ENCODE results near the gene TRPC4AP.

The TRPC4AP gene

DNA sequence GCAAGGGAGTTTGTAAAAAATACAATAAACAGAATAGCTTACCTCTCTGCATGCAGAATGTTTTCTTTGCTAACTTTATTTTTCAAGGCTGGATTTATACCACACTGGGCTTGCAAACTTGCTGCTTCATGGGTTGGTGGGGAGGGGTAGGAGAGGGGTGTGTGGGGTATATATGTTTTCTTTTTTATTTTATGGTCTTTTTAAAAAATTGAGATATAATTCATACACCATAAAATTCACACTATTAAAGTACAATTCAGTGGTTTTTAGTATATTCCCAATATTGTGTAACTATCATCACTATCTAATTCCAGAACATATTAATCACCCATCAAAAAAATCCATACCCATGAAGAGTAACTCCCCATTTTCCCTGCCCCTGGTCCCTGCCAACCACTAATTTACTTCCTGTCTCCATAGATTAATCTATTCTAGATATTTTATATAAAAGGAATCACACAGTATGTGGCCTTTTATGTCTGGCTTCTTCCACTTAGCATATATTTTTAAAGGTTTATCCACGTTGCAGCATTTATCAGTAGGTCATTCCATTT is 14.3 kb upstream of the TRPC4AP start:
- WGBS (ENCODE audit: insufficient coverage), result no CpG with 5 or more reads among the region's 1 CpG
- ChIA-PET POLR2A (no interaction called here), CTCF (interaction anchor here (0.8 kb wide), 1 partner anchor 10 kb away, joined by 3 read pairs; no protein-coding TSS in a partner anchor)
- Histone ChIP-seq H3K27ac (ENCODE audit: insufficient read depth in 1 of 2, low read depth in 1 of 2, low read length in 2 of 2, poor library complexity in 1 of 2, severe bottlenecking in 2 of 2) (no peak overlapping the region), H3K4me1 (ENCODE audit: control extremely low read depth in 1 of 4, control insufficient read depth in 4 of 4, insufficient read depth in 4 of 4, low read length in 3 of 4) (no peaks in the 10 kb centered on the region), H3K4me3 (ENCODE audit: control insufficient read depth in 1 of 7, extremely low read depth in 1 of 7, insufficient read depth in 4 of 7, low read depth in 2 of 7, low read length in 6 of 7) (no peak overlapping the region), H3K27me3 (replicated peaks in 2 of 5; ENCODE audit: control insufficient read depth in 4 of 5, insufficient read depth in 5 of 5, low read length in 4 of 5) (no peaks in the 10 kb centered on the region), H3K36me3 (ENCODE audit: control insufficient read depth in 4 of 4, insufficient read depth in 4 of 4, low read length in 3 of 4) (peaks cover 0 to 5% (median 3%) of the 10 kb centered on the region in 4 experiments), H3K9me3 (ENCODE audit: control extremely low read depth in 1 of 5, control insufficient read depth in 4 of 5, insufficient read depth in 2 of 5, low read depth in 1 of 5, low read length in 4 of 5) (no peaks in the 10 kb centered on the region)
- DNase-seq, result no peak

DNA sequence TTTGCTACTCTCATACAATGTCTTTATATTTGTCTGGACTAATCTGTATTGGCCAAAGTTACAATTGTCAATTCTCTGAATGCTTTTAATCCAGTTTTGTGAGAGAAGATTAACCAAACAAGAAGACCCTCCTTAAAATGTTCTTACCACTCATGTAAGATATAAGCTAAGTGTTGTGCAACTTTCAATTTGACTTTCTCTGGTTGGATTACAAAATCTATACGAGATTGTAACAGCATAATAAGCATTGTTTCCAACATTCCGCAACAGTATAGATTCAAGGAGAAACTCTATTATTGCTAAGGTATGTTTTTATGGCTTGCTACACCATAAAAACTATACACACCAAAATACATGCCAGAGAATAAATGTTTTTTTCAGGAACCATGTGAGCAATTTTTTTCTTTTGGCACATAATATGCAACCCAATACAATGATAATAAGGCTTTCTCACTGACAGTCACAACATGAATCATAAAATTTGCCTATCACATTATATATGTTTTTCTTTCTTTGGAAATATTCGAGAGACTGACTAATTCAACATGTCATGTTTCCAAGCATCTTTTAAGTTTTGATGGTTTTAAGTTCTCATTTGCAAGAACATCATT is 12.2 kb upstream of the TRPC4AP start:
- ChIA-PET CTCF (interaction anchor here (0.6 to 1.0 kb wide), 2 partner anchors 9 to 365 kb away, joined by 3 read pairs; no protein-coding TSS in a partner anchor), POLR2A (no interaction called here)
- no peaks in the 10 kb centered on the region for H3K27me3 ChIP-seq (replicated peaks in 2 of 5; ENCODE audit: control insufficient read depth in 4 of 5, insufficient read depth in 5 of 5, low read length in 4 of 5)
- DNase-seq, result no peak
- H3K9me3 ChIP-seq (ENCODE audit: control extremely low read depth in 1 of 5, control insufficient read depth in 4 of 5, insufficient read depth in 2 of 5, low read depth in 1 of 5, low read length in 4 of 5), result no peaks in the 10 kb centered on the region
- H3K27ac ChIP-seq (ENCODE audit: insufficient read depth in 1 of 2, low read depth in 1 of 2, low read length in 2 of 2, poor library complexity in 1 of 2, severe bottlenecking in 2 of 2), result no peak overlapping the region
- H3K36me3 ChIP-seq (ENCODE audit: control insufficient read depth in 4 of 4, insufficient read depth in 4 of 4, low read length in 3 of 4), result no peaks in the 10 kb centered on the region
- 80% methylated on average over 1 of the region's 3 CpGs for WGBS (ENCODE audit: insufficient coverage)
- no peak overlapping the region for H3K4me3 ChIP-seq (ENCODE audit: control insufficient read depth in 1 of 7, extremely low read depth in 1 of 7, insufficient read depth in 4 of 7, low read depth in 2 of 7, low read length in 6 of 7)
- H3K4me1 ChIP-seq (ENCODE audit: control extremely low read depth in 1 of 4, control insufficient read depth in 4 of 4, insufficient read depth in 4 of 4, low read length in 3 of 4), result no peaks in the 10 kb centered on the region

DNA sequence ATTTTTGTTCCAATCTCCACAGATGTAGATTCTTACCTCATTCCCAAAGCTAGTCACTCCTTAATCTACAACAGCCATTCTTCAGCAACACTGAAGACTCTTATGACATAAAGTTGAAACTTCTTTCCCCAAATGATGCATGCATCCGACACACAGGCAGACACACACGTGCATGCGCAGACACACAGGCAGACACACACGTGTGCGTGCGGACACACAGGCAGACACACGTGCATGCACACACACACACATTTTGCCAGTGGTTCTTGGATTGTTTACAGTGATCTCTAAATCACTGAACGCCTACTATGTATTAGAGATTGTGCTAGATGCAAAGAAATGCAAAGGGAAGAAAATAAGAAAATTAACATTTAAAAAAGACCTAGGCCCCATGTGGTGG is 9.0 kb upstream of the TRPC4AP start:
- CTCF ChIA-PET, result no interaction called here
- no peaks in the 10 kb centered on the region for H3K4me1 ChIP-seq (ENCODE audit: control extremely low read depth in 1 of 4, control insufficient read depth in 4 of 4, insufficient read depth in 4 of 4, low read length in 3 of 4)
- H3K27me3 ChIP-seq (replicated peaks in 2 of 5; ENCODE audit: control insufficient read depth in 4 of 5, insufficient read depth in 5 of 5, low read length in 4 of 5), result no peaks in the 10 kb centered on the region
- POLR2A ChIA-PET, result no interaction called here
- H3K36me3 ChIP-seq (ENCODE audit: control insufficient read depth in 4 of 4, insufficient read depth in 4 of 4, low read length in 3 of 4), result no peaks in the 10 kb centered on the region
- H3K4me3 ChIP-seq (ENCODE audit: control insufficient read depth in 1 of 7, extremely low read depth in 1 of 7, insufficient read depth in 4 of 7, low read depth in 2 of 7, low read length in 6 of 7), result no peak overlapping the region
- WGBS (ENCODE audit: insufficient coverage), result 97% methylated on average over 5 of the region's 8 CpGs
- H3K27ac ChIP-seq (ENCODE audit: insufficient read depth in 1 of 2, low read depth in 1 of 2, low read length in 2 of 2, poor library complexity in 1 of 2, severe bottlenecking in 2 of 2), result no peak overlapping the region
- no peaks in the 10 kb centered on the region for H3K9me3 ChIP-seq (ENCODE audit: control extremely low read depth in 1 of 5, control insufficient read depth in 4 of 5, insufficient read depth in 2 of 5, low read depth in 1 of 5, low read length in 4 of 5)
- DNase-seq, result no peak

DNA sequence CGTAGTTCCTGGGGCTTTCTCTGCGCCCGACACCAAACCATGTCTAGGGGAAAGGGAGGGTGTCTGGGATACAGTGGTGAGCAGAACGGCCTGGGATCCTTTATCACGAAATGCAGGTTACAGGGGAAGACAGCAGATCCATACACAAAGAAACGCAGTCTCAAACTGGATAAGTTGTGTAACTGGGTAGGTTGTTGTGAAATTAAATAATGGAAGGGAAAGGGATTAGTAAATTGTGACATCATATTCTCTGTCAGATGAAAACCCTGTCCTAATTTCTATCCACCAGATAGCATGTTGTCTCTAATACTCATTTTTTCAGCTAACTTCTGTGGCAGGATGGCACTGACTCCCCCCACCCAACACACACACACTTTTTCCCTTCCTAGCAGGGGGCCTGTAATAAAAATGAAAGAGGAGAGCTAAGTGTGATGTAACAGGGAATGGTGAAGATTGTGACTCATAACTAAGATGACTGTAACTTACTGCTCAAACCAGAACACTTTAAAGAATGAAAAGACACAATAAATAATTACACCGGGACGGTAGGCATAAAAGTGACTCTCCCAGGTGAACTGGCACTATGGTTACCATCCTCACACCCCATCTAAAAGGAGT is 769 bp upstream of the TRPC4AP start:
- ChIA-PET POLR2A (no interaction called here), CTCF (interaction anchor here (1.0 to 4.9 kb wide), 4 partner anchors 40 to 211 kb away, joined by 3 to 20 read pairs (median 4); partner anchors contain the start of gene EDEM2)
- Histone ChIP-seq H3K36me3 (ENCODE audit: control insufficient read depth in 4 of 4, insufficient read depth in 4 of 4, low read length in 3 of 4) (peaks cover 0 to 5% (median 2%) of the 10 kb centered on the region in 4 experiments), H3K4me3 (ENCODE audit: control insufficient read depth in 1 of 7, extremely low read depth in 1 of 7, insufficient read depth in 4 of 7, low read depth in 2 of 7, low read length in 6 of 7) (peak overlapping the region in 6 of 7 experiments; percentile 91 to 99 (median 95)), H3K4me1 (ENCODE audit: control extremely low read depth in 1 of 4, control insufficient read depth in 4 of 4, insufficient read depth in 4 of 4, low read length in 3 of 4) (peaks cover 13 to 29% (median 23%) of the 10 kb centered on the region in 4 experiments), H3K9me3 (ENCODE audit: control extremely low read depth in 1 of 5, control insufficient read depth in 4 of 5, insufficient read depth in 2 of 5, low read depth in 1 of 5, low read length in 4 of 5) (no peaks in the 10 kb centered on the region), H3K27ac (ENCODE audit: insufficient read depth in 1 of 2, low read depth in 1 of 2, low read length in 2 of 2, poor library complexity in 1 of 2, severe bottlenecking in 2 of 2) (peak overlapping the region in 1 of 2 experiments; percentile 92), H3K27me3 (replicated peaks in 2 of 5; ENCODE audit: control insufficient read depth in 4 of 5, insufficient read depth in 5 of 5, low read length in 4 of 5) (no peaks in the 10 kb centered on the region)
- WGBS (ENCODE audit: insufficient coverage), result 92% methylated on average over 8 of the region's 8 CpGs
- peak in 2 of 3 donors; percentile 40 to 50 for DNase-seq

DNA sequence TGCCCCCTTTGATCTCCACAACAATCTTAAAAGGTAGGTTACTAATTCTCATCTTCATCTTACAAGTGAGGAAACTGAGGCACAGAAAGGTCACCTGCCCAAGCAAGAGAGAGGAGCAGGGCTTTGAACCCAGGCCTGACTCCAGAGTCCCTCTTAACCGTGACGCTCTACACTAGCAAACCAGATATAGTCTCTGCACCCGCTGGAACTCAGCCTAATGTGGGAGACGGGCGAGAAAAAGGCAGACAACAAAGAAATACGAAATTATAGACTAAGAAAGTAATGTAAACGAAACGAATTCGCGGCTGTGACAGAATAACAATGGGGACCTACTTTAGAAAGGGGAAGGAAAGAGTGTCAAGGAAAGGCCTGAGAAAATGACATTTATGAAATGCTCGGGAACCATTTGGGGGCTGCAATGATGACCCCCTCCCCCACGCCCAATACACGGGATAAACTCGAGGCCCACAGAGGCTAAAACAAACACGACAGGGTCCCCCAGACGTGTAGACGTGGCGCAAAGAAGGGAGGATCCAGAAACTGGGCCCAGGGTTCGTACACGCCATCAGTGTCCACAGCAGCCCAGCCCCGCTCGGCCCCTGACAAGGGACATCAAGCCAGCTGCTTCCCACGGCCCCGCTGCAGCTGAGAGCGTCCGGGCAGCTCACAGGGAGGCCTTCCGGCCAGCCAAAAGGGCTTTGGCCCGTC is 637 bp downstream of the TRPC4AP start:
- Histone ChIP-seq H3K4me3 (ENCODE audit: control insufficient read depth in 1 of 7, extremely low read depth in 1 of 7, insufficient read depth in 4 of 7, low read depth in 2 of 7, low read length in 6 of 7) (peak overlapping the region; percentile 79 to 99 (median 94)), H3K4me1 (ENCODE audit: control extremely low read depth in 1 of 4, control insufficient read depth in 4 of 4, insufficient read depth in 4 of 4, low read length in 3 of 4) (peaks cover 13 to 35% (median 23%) of the 10 kb centered on the region in 4 experiments), H3K9me3 (ENCODE audit: control extremely low read depth in 1 of 5, control insufficient read depth in 4 of 5, insufficient read depth in 2 of 5, low read depth in 1 of 5, low read length in 4 of 5) (no peaks in the 10 kb centered on the region), H3K27me3 (replicated peaks in 2 of 5; ENCODE audit: control insufficient read depth in 4 of 5, insufficient read depth in 5 of 5, low read length in 4 of 5) (no peaks in the 10 kb centered on the region), H3K27ac (ENCODE audit: insufficient read depth in 1 of 2, low read depth in 1 of 2, low read length in 2 of 2, poor library complexity in 1 of 2, severe bottlenecking in 2 of 2) (peak overlapping the region; percentile 80 to 92), H3K36me3 (ENCODE audit: control insufficient read depth in 4 of 4, insufficient read depth in 4 of 4, low read length in 3 of 4) (peaks cover 0 to 11% (median 5%) of the 10 kb centered on the region in 4 experiments)
- 0% methylated on average over 26 of the region's 28 CpGs for WGBS (ENCODE audit: insufficient coverage)
- ChIA-PET POLR2A (interaction anchor here (0.7 kb wide), 1 partner anchor 259 kb away, joined by 3 read pairs; no protein-coding TSS in a partner anchor), CTCF (interaction anchor here (0.5 to 1.4 kb wide), 4 partner anchors 9 to 1626 kb away, joined by 3 to 4 read pairs (median 3); no protein-coding TSS in a partner anchor)
- DNase-seq, result peak in 2 of 3 donors; percentile 29 to 41

DNA sequence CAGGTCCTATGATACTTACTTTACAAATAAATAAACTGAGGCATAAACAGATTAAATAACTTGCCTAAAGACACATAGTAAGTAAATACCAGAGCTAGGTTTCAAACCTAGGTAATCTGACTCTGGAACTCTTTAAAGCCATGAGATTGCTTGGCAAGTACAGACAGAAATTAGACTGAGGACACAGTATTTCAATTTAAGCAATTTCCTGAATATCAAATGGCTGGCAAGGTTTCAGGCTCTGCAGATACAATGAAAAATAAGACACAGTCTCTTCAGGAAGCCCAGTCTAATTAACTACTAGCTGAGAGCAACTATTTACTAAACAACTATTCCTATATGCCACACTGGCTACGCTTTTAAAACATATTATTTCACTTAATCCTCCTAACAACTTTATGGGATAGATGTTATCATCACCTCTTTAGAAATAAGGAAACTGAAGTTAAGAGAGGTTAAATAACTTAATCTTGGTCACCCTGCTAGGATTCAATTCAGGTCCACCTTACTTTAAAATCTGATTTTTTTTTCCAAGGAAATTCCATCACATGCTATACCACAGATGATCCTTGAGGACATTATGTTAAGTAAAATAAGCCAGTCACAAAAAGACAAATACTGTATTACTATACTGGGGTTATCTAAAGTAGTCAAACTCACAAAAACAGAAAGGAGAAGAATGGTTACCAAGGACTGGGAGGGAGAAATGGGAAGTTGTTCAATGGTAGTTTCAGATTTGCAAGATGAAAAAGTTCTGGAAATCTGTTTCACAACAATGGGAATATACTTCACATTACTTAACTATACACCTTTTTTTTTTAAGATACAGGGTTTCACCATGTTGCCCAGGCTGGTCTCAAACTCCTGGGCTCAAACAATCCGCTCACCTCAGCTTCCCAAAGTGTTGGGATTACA is 4.1 kb downstream of the TRPC4AP start:
- H3K9me3 ChIP-seq (ENCODE audit: control extremely low read depth in 1 of 5, control insufficient read depth in 4 of 5, insufficient read depth in 2 of 5, low read depth in 1 of 5, low read length in 4 of 5), result no peaks in the 10 kb centered on the region
- peaks cover 0 to 11% (median 5%) of the 10 kb centered on the region in 4 experiments for H3K36me3 ChIP-seq (ENCODE audit: control insufficient read depth in 4 of 4, insufficient read depth in 4 of 4, low read length in 3 of 4)
- H3K27ac ChIP-seq (ENCODE audit: insufficient read depth in 1 of 2, low read depth in 1 of 2, low read length in 2 of 2, poor library complexity in 1 of 2, severe bottlenecking in 2 of 2), result no peak overlapping the region
- H3K27me3 ChIP-seq (replicated peaks in 2 of 5; ENCODE audit: control insufficient read depth in 4 of 5, insufficient read depth in 5 of 5, low read length in 4 of 5), result no peaks in the 10 kb centered on the region
- H3K4me3 ChIP-seq (ENCODE audit: control insufficient read depth in 1 of 7, extremely low read depth in 1 of 7, insufficient read depth in 4 of 7, low read depth in 2 of 7, low read length in 6 of 7), result no peak overlapping the region
- POLR2A ChIA-PET, result no interaction called here
- peaks cover 13 to 39% (median 29%) of the 10 kb centered on the region in 4 experiments for H3K4me1 ChIP-seq (ENCODE audit: control extremely low read depth in 1 of 4, control insufficient read depth in 4 of 4, insufficient read depth in 4 of 4, low read length in 3 of 4)
- CTCF ChIA-PET, result no interaction called here
- no CpG with 5 or more reads among the region's 2 CpGs for WGBS (ENCODE audit: insufficient coverage)
- no peak for DNase-seq

Measured in common myeloid progenitor, CD34-positive (primary cell).